Kidney (tissue), 14 donors: ENCODE measurements around the gene SYPL2. TPM values are rescaled to one million over a fixed set of nuclear protein-coding genes. Genes with fewer than 3 reads are reported as not detected.
"Not testable (repeated sequence)": the region's sequence is repeated elsewhere in the genome, so short reads cannot be mapped to it uniquely, and the experiment has no call there.

ENCODE experiments used
- DNase-seq, 5 donors: peaks; one replicate each; pipeline ENCODE4 v3.0.0-alpha.2; 2013 to 2020
- FAIRE-seq: peaks from 2 replicates; lab custom pipeline; 2012; peaks lifted over from hg19 to GRCh38; lab: Jason Lieb, UNC
- H3K27ac ChIP-seq, 2 donors: one replicate each; pipeline ENCODE4 v1.7.0; 2013; ENCODE audit warnings: low read depth in 2 of 2, low read length in 2 of 2, inconsistent platforms in 1 of 2
- H3K27me3 ChIP-seq: one replicate; pipeline ENCODE4 v1.7.1; 2013; ENCODE audit warnings: low read length, inconsistent platforms; ENCODE audit not compliant: control insufficient read depth, insufficient read depth
- H3K36me3 ChIP-seq, 3 donors: one replicate each; pipeline versions ENCODE4 v1.7.0 to v1.7.1; 2013; ENCODE audit warnings: low read length in 3 of 3, control low read depth in 1 of 3, inconsistent platforms in 1 of 3; ENCODE audit not compliant: insufficient read depth in 3 of 3, control insufficient read depth in 2 of 3
- H3K4me1 ChIP-seq, 3 donors: one replicate each; pipeline versions ENCODE4 v1.7.0 to v1.7.1; 2013; ENCODE audit warnings: low read length in 3 of 3, inconsistent platforms in 1 of 3, low read depth in 1 of 3; ENCODE audit not compliant: control insufficient read depth in 2 of 3, insufficient read depth in 2 of 3
- H3K4me3 ChIP-seq, 3 donors: one replicate each; pipeline versions ENCODE4 v1.7.0 to v1.8.1; 2013; ENCODE audit warnings: low read length in 3 of 3, control low read depth in 1 of 3, inconsistent platforms in 1 of 3
- H3K9ac ChIP-seq, 3 donors: one replicate each; pipeline versions ENCODE4 v1.7.0 to v1.7.1; 2013; ENCODE audit warnings: low read length in 3 of 3, control low read depth in 1 of 3, inconsistent platforms in 1 of 3
- H3K9me3 ChIP-seq, 3 donors: one replicate each; pipeline versions ENCODE4 v1.7.0 to v1.7.1; 2013; ENCODE audit warnings: low read length in 3 of 3, control low read depth in 1 of 3, inconsistent platforms in 1 of 3; ENCODE audit not compliant: control insufficient read depth in 2 of 3, insufficient read depth in 1 of 3
- CTCF ChIP-seq: IDR thresholded peaks from 3 replicates; pipeline ENCODE4 v1.5.1; 2012; ENCODE audit warnings: mild to moderate bottlenecking, moderate library complexity, borderline replicate concordance; ENCODE audit not compliant: insufficient read depth; ENCODE audit errors: extremely low read depth
- intact Hi-C: fragments of 100-400 bp; cut with DNase I; formaldehyde crosslinking; loops from one replicate; pipeline ENCODE4 v1.11.1; 2022
- polyA plus RNA-seq: library from polyadenylated mRNA; stranded (reverse); fragments of 350-450 nt; fragmentation: Illumina TruSeq; extraction: RNeasy Lipid Tissue Mini Kit (QIAGEN cat#74804); gene quantifications from one replicate; pipeline ENCODE4 v1.2.3, GENCODE V29; 2014; ENCODE audit warnings: low read depth, low replicate concordance; ENCODE audit not compliant: insufficient read depth
- total RNA-seq: library from RNA; stranded (reverse); fragmentation: NEBNext Ultra II Directional; extraction: Animal tissue kit (Norgen Biotek cat#: 25700); gene quantifications from one replicate; pipeline ENCODE4 v1.2.1, GENCODE V29; 2021
- donor health status: control.
- donor health status: control.
- donor health status: control.
- donor health status: control.
- donor health status: control.
- donor health status: DM: yes; HTN: yes; CAD: no.
- donor health status: Normal renal cell carcinoma (clear cell type).

The SYPL2 gene
- total and polyA plus RNA-seq, 2 donors from 2014 or later: 6.7 to 9.8 TPM

DNA sequence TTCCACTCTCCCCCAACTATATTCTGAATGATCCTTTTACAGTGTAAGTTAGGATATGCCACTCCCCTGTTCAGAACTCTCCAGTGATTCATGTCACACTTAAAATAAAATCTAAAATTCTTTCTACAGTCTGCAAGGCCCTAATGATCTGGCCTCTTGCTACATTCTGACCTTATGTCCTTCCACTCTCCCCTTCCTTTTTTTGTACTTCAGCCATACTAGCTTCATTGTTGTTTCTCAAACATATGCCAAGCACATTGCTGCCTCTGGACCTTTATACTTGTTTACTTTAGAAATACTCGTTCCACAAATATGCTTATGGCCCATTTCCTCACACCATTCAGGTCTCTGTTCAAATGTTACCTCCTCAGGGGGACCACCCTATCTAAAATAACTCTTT lies 25.3 kb upstream of the SYPL2 start:
- intact Hi-C loops: no loop called here
- H3K27ac ChIP-seq: no peak overlapping the region
- no peak for TF ChIP-seq CTCF

GRCh38 chr1:109443476-109443875 lies 22.9 kb upstream of the SYPL2 start:
- Histone ChIP-seq H3K9ac (no peak overlapping the region), H3K9me3 (no peaks in the 10 kb centered on the region), H3K4me1 (peaks cover 0 to 5% (median 0%) of the 10 kb centered on the region in 3 donors), H3K27ac (no peak overlapping the region), H3K4me3 (no peak overlapping the region), H3K27me3 (no peaks in the 10 kb centered on the region), H3K36me3 (no peaks in the 10 kb centered on the region)
- DNase-seq: no peak
- TF ChIP-seq CTCF: no peak
- intact Hi-C loops: no loop called here
- no peak for FAIRE-seq

More for the DNA sequence above, 25.3 kb upstream of the SYPL2 start:
- FAIRE-seq: no peak
- Histone ChIP-seq H3K9ac (no peak overlapping the region), H3K9me3 (no peaks in the 10 kb centered on the region), H3K27me3 (no peaks in the 10 kb centered on the region), H3K36me3 (no peaks in the 10 kb centered on the region), H3K4me1 (peaks cover 0 to under 1% (median 0%) of the 10 kb centered on the region in 3 donors), H3K4me3 (no peak overlapping the region)
- no peak for DNase-seq

- no peaks in the 10 kb centered on the region for H3K9me3 ChIP-seq
- no peak for TF ChIP-seq CTCF
- FAIRE-seq (no peak), DNase-seq (no peak)
- intact Hi-C loops: no loop called here
- H3K36me3 ChIP-seq: no peaks in the 10 kb centered on the region
- H3K27me3 ChIP-seq: no peaks in the 10 kb centered on the region
- H3K9ac ChIP-seq: no peak overlapping the region
- no peak overlapping the region for H3K27ac ChIP-seq
- H3K4me3 ChIP-seq: no peak overlapping the region
- H3K4me1 ChIP-seq: peaks cover 0 to 5% (median 0%) of the 10 kb centered on the region in 3 donors
These were observed 22.0 kb upstream of the SYPL2 start for GRCh38 chr1:109444346-109444745.

GRCh38 chr1:109445949-109446695 lies 20.2 kb upstream of the SYPL2 start:
- not testable (repeated sequence) for FAIRE-seq, H3K4me1 ChIP-seq, H3K4me3 ChIP-seq

More at GRCh38 chr1:109445949-109446695, 20.2 kb upstream of the SYPL2 start:
- H3K27ac ChIP-seq, intact Hi-C loops, H3K36me3 ChIP-seq, H3K9ac ChIP-seq, H3K27me3 ChIP-seq, H3K9me3 ChIP-seq: not testable (repeated sequence)
- peak in 1 of 5 donors; percentile 34 for DNase-seq
